Mesodermal cell (in vitro differentiated cells): ENCODE measurements around the gene AP3D1.

ENCODE experiments used
- H3K27ac ChIP-seq: 2 replicates; pipeline ENCODE4 v1.7.0; 2013; ENCODE audit warnings: mild to moderate bottlenecking, low read depth, low read length, moderate library complexity; ENCODE audit not compliant: severe bottlenecking
- H3K36me3 ChIP-seq: 2 replicates; pipeline ENCODE4 v1.7.1; 2013; ENCODE audit warnings: mild to moderate bottlenecking, low read length, moderate library complexity; ENCODE audit not compliant: control insufficient read depth, insufficient read depth
- H3K4me1 ChIP-seq: one replicate; pipeline ENCODE4 v1.7.1; 2013; ENCODE audit warnings: mild to moderate bottlenecking, low read length; ENCODE audit not compliant: insufficient read depth, control insufficient read depth, poor library complexity, severe bottlenecking
- H3K4me3 ChIP-seq: 2 replicates; pipeline ENCODE4 v1.7.0; 2013; ENCODE audit warnings: low read length, control low read depth, mild to moderate bottlenecking; ENCODE audit not compliant: insufficient read depth, poor library complexity, severe bottlenecking; ENCODE audit errors: extremely low read depth
- H3K9me3 ChIP-seq: 2 replicates; pipeline ENCODE4 v1.7.1; 2013; ENCODE audit warnings: mild to moderate bottlenecking, low read length, moderate library complexity; ENCODE audit not compliant: control insufficient read depth
- WGBS, 2 experiments: methylation state at CpG; one replicate each; pipeline ENCODE4 v1.1.5; 2013; ENCODE audit warnings: missing lambda C conversion rate in 2 of 2; ENCODE audit not compliant: insufficient coverage in 2 of 2; 5-methylcytosine and 5-hydroxymethylcytosine counted together

Gene AP3D1

GRCh38 chr19:2180881-2181632 is 29.7 kb upstream of the AP3D1 start:
- WGBS, 2 experiments, result 94 to 97% methylated on average over 20 to 22 of the region's 22 CpGs
- Histone ChIP-seq H3K9me3 (no peaks in the 10 kb centered on the region), H3K4me3 (no peak overlapping the region), H3K36me3 (peaks cover 42% of the 10 kb centered on the region), H3K27ac (no peak overlapping the region), H3K4me1 (peaks cover 30% of the 10 kb centered on the region)

- peaks cover 29% of the 10 kb centered on the region for H3K4me1 ChIP-seq
- H3K36me3 ChIP-seq, result peaks cover 39% of the 10 kb centered on the region
- H3K4me3 ChIP-seq, result no peak overlapping the region
- H3K9me3 ChIP-seq, result no peaks in the 10 kb centered on the region
- 95 to 96% methylated on average over 19 of the region's 19 CpGs for whole genome bisulfite sequencing, 2 experiments
- H3K27ac ChIP-seq, result no peak overlapping the region
These were observed 28.7 kb upstream of the AP3D1 start for GRCh38 chr19:2180114-2180513.

GRCh38 chr19:2179095-2179494 is 27.7 kb upstream of the AP3D1 start:
- peaks cover 28% of the 10 kb centered on the region for H3K4me1 ChIP-seq
- no peak overlapping the region for H3K4me3 ChIP-seq
- no peak overlapping the region for H3K27ac ChIP-seq
- WGBS, 2 experiments, result 93 to 97% methylated on average over 14 to 17 of the region's 17 CpGs
- H3K36me3 ChIP-seq, result peaks cover 41% of the 10 kb centered on the region
- no peaks in the 10 kb centered on the region for H3K9me3 ChIP-seq

GRCh38 chr19:2176337-2176994 is 25.1 kb upstream of the AP3D1 start:
- H3K27ac ChIP-seq, result no peak overlapping the region
- H3K4me3 ChIP-seq, result no peak overlapping the region
- peaks cover 25% of the 10 kb centered on the region for H3K4me1 ChIP-seq
- WGBS, 2 experiments, result 90 to 94% methylated on average over 20 to 21 of the region's 22 CpGs
- H3K9me3 ChIP-seq, result no peaks in the 10 kb centered on the region
- peaks cover 30% of the 10 kb centered on the region for H3K36me3 ChIP-seq

- H3K36me3 ChIP-seq, result peaks cover 23% of the 10 kb centered on the region
- WGBS, 2 experiments, result 92 to 96% methylated on average over 12 to 14 of the region's 14 CpGs
These were observed 24.4 kb upstream of the AP3D1 start for GRCh38 chr19:2175742-2176141.

GRCh38 chr19:2173767-2174577 is 22.6 kb upstream of the AP3D1 start:
- Histone ChIP-seq H3K4me1 (peaks cover 43% of the 10 kb centered on the region), H3K36me3 (peaks cover 15% of the 10 kb centered on the region), H3K27ac (peak overlapping the region; percentile 39), H3K4me3 (no peak overlapping the region), H3K9me3 (no peaks in the 10 kb centered on the region)
- 97% methylated on average over 14 to 15 of the region's 18 CpGs for WGBS, 2 experiments

More at GRCh38 chr19:2175742-2176141, 24.4 kb upstream of the AP3D1 start:
- Histone ChIP-seq H3K9me3 (no peaks in the 10 kb centered on the region), H3K27ac (peak overlapping the region; percentile 5), H3K4me3 (no peak overlapping the region), H3K4me1 (peaks cover 28% of the 10 kb centered on the region)

GRCh38 chr19:2173388-2173766 is 22.0 kb upstream of the AP3D1 start:
- H3K27ac ChIP-seq, result peak overlapping the region; percentile 39
- peaks cover 14% of the 10 kb centered on the region for H3K36me3 ChIP-seq
- no peaks in the 10 kb centered on the region for H3K9me3 ChIP-seq
- 96 to 98% methylated on average over 20 to 21 of the region's 21 CpGs for WGBS, 2 experiments
- H3K4me1 ChIP-seq, result peaks cover 44% of the 10 kb centered on the region
- no peak overlapping the region for H3K4me3 ChIP-seq

- no peak overlapping the region for H3K4me3 ChIP-seq
- H3K27ac ChIP-seq, result peak overlapping the region; percentile 71
- peaks cover 56% of the 10 kb centered on the region for H3K4me1 ChIP-seq
- 76 to 84% methylated on average over 27 of the region's 27 CpGs for WGBS, 2 experiments
- peaks cover 17% of the 10 kb centered on the region for H3K36me3 ChIP-seq
- H3K9me3 ChIP-seq, result no peaks in the 10 kb centered on the region
These were observed 20.2 kb upstream of the AP3D1 start for GRCh38 chr19:2171349-2172145.

GRCh38 chr19:2170987-2171348 is 19.6 kb upstream of the AP3D1 start:
- Histone ChIP-seq H3K36me3 (peaks cover 17% of the 10 kb centered on the region), H3K4me1 (peaks cover 55% of the 10 kb centered on the region), H3K4me3 (no peak overlapping the region), H3K27ac (peak overlapping the region; percentile 71), H3K9me3 (no peaks in the 10 kb centered on the region)
- 78 to 91% methylated on average over 4 of the region's 5 CpGs for WGBS, 2 experiments

GRCh38 chr19:2170219-2170618 is 18.9 kb upstream of the AP3D1 start:
- H3K27ac ChIP-seq, result peak overlapping the region; percentile 71
- peaks cover 54% of the 10 kb centered on the region for H3K4me1 ChIP-seq
- 84 to 87% methylated on average over 12 of the region's 12 CpGs for WGBS, 2 experiments

More at GRCh38 chr19:2170219-2170618, 18.9 kb upstream of the AP3D1 start:
- Histone ChIP-seq H3K9me3 (no peaks in the 10 kb centered on the region), H3K36me3 (peaks cover 17% of the 10 kb centered on the region), H3K4me3 (no peak overlapping the region)
